GM19455 (cell line): ENCODE measurements around the gene PDE1A.

Experiments used
- ATAC-seq: cut with Tn5 transposase; IDR thresholded peaks from one replicate; pipeline ENCODE4 v1.9.1; 2021; ENCODE audit not compliant: unreplicated experiment

PDE1A gene

GRCh38 chr2:182220335-182220734, 206.5 kb downstream of the PDE1A start:
- no peak for ATAC-seq

GRCh38 chr2:182210669-182211068, 216.2 kb downstream of the PDE1A start:
- ATAC-seq, result no peak

GRCh38 chr2:182208421-182208820, 218.4 kb downstream of the PDE1A start:
- ATAC-seq, result no peak

- ATAC-seq, result no peak
Observed at GRCh38 chr2:182207049-182207746, 219.6 kb downstream of the PDE1A start.

GRCh38 chr2:182197529-182197928, 229.3 kb downstream of the PDE1A start:
- ATAC-seq, result no peak

- ATAC-seq, result no peak
Observed at GRCh38 chr2:182193291-182193690, 233.5 kb downstream of the PDE1A start.

DNA sequence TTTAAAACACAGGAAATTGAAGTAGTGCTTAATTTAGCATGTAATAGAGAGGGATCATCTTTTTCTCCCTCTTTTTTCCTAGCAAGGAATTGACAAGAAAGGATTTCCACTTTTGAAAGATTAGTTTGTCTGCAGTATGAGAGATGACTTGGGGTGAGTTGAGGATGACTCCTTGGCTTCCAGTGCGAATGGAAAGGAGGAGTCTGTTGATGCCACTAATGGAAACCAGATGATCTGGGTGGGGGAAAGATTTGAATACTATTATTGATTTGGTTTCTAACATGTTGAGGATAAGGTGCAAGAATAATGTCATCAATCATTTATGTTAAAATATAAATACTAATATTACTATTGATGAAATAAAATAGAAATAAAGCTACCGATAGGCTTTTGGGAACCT, 235.8 kb downstream of the PDE1A start:
- ATAC-seq, result no peak

- ATAC-seq, result no peak
Observed at GRCh38 chr2:182187130-182187529, 239.7 kb downstream of the PDE1A start.

DNA sequence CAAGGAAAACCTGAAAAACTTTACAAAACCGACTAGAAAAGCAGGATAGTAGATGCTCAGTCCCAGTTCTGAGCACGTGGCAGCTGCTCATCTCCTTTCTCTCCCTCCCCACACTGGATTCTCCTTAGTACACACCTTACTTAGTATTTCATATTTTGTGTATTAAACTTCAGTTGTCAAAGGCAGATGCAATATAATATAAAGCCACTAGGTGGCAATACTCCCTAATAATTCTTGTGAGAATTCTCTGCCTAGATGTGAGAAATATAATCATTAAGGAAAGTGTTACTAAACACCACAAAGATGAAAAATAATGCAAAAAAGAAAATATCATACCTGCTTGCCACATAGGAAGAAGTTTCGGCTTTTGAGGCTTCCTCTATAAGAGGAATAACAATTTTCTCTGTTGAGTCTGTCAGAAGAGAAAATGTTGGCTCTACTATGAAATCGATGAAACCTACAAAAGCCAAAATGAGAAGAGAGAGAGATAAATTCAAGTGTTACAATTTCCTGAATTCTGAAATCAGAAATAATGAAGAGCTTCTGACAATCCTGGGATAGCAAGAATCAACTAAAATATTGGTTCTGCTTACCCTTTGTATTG, 240.6 kb downstream of the PDE1A start:
- peak; percentile 83 for ATAC-seq

DNA sequence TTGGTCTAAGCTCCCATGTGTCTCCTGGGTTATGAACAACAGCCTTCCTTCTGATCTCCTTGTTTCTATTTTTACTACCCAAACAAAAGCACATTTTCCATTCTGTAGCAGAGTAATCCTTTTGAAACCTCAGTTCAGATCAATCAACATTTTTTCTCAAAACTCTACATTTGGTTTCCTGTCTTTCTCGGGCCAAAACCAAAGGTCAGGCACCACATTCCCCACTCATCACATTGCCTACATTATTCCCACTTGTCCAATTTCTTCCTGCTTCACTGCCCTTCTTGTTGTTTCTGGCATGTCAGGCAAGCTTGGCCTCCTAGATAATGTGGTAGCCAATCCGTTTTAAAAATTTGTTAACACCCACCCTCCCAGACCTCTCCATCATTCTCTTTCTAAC, 244.4 kb downstream of the PDE1A start:
- no peak for ATAC-seq

DNA sequence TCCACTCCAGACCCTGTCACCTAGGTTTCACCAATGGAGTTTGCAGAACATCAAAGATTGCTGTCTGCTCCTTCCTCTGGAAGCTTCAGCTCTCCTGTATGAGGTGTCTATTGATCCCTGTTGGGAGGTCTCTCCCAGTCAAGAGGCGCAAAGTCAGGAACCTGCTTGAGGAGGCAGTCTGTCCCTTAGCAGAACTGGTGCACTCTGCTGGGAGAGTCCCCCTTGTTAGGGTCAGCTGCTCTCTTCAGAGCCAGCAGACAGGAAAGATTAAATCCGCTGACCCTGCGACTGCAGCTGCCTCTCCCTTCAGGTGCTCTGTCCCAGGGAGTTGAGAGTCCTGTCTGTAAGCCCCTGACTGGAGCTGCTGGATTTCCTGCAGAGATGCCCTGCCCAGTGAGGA, 245.5 kb downstream of the PDE1A start:
- ATAC-seq, result no peak

DNA sequence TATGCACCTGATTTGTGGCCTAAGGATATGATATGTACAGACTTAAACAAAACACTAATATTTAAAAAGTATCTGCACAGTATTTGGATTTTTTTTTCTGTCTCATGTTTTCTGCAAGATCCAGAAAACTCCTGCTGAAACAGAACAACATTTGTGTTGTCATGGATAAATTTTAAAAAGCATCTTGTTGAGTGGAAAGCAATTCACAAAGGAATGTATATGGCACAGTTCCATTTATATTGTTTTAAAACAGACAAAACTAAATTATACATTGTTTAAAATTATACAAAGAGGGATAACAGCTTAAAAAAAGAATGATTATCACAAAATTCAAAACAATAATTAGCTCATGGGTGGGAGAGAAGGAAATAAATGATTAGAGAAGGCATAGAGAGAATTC, 247.7 kb downstream of the PDE1A start:
- ATAC-seq, result no peak

GRCh38 chr2:182173944-182174622, 252.8 kb downstream of the PDE1A start:
- ATAC-seq, result no peak

DNA sequence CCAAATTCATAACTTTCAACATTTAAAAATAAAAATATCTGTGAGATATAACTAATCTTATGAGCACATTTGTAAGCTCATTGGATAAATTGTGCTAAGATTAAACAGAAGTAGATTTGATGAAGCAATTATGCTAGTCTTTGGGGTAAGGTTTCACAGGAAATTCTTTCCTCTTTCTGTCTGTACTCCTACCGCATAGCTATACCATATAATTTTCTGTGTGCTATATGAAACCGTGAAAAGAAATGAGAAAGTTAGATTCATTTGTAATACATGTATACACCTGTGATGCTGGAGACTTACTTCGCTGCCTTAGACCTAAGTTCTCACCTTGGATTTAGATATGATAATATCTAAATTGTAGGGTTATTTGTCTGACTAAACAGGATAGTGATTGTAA, 256.5 kb downstream of the PDE1A start:
- no peak for ATAC-seq

DNA sequence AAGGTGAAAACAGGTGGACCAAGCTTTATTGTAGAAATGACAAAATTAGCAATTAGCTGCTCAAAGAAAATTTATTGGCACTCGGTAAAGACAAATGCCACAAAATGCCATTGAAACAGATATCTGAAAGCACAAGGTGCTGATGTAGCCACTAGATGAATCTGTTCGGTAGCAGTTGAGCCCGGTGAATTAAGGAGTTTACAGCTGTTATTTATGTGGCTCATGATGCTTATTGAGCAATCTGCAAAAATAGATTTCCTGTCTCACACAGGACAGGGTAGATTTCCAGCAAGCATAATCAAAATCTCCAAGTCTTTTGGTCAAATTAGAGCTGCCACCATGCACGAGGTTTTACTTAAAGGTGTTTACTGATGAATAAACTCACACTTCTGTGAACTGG, 259.0 kb downstream of the PDE1A start:
- ATAC-seq, result no peak

DNA sequence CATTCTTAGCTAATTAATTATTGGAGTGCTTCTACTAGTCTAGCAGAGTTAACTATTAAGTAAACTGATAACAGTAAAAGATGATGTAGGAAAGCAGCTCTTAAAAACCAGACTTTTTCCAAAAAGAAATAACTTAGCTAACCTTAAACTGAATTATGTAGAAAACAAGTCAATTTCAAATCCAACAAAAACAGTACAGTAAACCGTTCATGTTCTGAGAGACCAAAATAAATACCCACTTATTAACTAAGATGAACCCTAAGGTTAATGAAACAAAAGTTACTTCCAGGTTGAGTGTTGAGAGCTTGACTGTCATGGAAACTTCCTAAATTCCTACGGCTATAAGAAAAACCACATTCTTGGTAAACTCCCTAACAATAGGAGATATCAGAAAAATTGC, 260.0 kb downstream of the PDE1A start:
- no peak for ATAC-seq

DNA sequence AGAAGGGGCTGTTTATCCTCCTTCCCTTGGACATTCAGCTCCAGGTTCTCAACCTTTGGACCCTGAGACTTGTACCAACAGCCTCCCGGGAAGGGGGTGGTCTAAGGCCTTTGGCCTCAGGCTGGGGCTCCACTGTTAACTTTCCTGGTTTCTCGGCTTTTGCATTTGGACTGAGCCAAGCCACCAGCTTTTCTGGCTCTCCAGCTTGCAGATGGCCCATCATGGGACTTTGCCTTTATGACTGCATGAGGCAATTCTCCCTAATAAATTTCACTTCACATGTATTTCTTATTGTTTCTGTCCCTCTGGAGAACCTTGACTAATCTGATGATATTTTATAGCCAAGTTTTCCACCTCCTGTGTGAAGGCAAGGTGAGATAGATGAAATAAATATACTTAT, 260.4 kb downstream of the PDE1A start:
- ATAC-seq, result no peak

- no peak for ATAC-seq
Observed at GRCh38 chr2:182165202-182165601, 261.6 kb downstream of the PDE1A start.

DNA sequence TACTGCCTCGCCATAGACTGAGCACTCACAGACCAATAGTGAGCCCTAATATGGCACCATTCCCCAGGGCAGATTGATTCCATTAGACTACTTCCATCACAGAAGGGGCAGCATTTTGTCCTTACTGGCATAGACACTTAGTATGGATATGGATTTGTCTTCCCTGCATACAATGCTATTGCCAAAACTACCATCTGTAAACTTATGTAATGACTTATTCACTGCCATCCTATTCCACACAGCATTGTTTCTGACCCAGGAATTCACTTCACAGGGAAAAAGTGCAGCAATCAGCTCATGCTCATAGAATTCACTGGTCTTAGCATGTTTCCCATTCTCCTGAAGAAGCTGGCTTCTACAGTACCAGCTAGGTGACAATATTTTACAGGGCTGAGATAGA, 262.1 kb downstream of the PDE1A start:
- no peak for ATAC-seq

- ATAC-seq, result no peak
Observed at GRCh38 chr2:182163878-182164277, 263.0 kb downstream of the PDE1A start.

DNA sequence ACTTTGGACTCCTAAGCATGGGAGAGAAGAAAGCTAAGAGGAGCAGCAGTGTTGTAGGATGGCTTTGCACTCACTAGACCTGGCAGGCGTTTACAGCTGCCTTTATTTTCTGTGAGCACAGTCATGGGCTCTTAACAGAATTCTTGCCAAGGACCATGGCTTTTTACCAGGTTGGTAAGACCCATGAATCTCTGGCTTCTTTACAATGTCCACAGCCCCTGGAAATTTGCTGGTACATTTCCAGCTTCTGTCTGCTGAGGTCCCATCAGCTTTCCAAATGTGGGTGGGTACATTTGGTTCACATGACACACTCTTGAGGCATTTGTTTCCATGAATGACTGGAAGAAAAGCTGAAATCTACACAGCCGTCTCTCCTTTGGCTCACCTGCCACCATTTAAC, 278.5 kb downstream of the PDE1A start:
- no peak for ATAC-seq

DNA sequence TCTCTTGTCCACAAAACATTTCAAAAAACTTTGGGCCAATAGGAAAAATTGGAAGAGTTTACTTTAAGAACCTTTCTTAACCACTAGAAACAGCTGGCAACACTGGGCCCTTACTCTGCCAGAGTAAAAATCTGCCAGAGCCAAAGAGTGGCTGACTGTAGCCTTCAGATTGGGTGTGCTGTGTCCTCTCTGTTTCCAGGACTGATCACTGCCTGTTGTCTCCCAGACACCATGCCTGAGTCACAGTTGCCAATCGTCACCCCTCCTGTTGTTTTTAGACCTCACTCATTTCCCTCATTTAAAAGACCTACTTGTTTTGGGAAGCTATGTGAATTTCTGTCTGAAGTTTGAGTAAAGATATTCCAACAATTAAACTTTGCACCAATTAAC, 282.1 kb downstream of the PDE1A start:
- ATAC-seq, result no peak
